GM12878 (cell line): ENCODE results near the gene RGPD6. TPM values are rescaled to one million over a fixed set of nuclear protein-coding genes. Genes with fewer than 3 reads are reported as not detected.
A peak's percentile ranks its signal among the peaks of the same experiment; 100 is the strongest.
"Not testable (repeated sequence)": the region's sequence is repeated elsewhere in the genome, so short reads cannot be mapped to it uniquely, and the experiment has no call there.

Experiments
- ATAC-seq: fragments of 200-7000 bp; cut with Tn5 transposase; 3 replicates; pipeline ENCODE4 v1.9.1; 2020; ENCODE audit warnings: mild to moderate bottlenecking, moderate library complexity
- BruUV-seq: library from RNA; stranded (reverse); fragments of 400-500 nt; replicated peaks from 2 replicates; lab custom pipeline; 2021; lab: Mats Ljungman, UMichigan
- CTCF ChIA-PET: fragments of 300-600 bp; sonication (Branson Sonifier 250); formaldehyde crosslinking; extraction: SDS; loops from one replicate; lab custom pipeline; 2021; ENCODE audit warnings: inconsistent platforms; lab: Yijun Ruan, JAX
- POLR2A ChIA-PET: fragments of 350-600 bp; formaldehyde crosslinking; extraction: SDS; loops from one replicate; lab custom pipeline; 2021; ENCODE audit warnings: inconsistent platforms; lab: Charles Lee
- RAD21 ChIA-PET: fragments of 300-600 bp; sonication (Branson Sonifier 250); formaldehyde crosslinking; loops from one replicate; lab custom pipeline; 2023; ENCODE audit warnings: antibody characterized with exemption; ENCODE audit not compliant: unreplicated experiment; lab: Charles Lee
- SMC1A ChIA-PET: fragments of 300-600 bp; sonication (Branson Sonifier 250); formaldehyde crosslinking; loops from one replicate; lab custom pipeline; 2023; ENCODE audit not compliant: unreplicated experiment, uncharacterized antibody; lab: Charles Lee
- DNase-seq: peaks from one replicate; pipeline ENCODE4 v3.0.0-alpha.2; 2011; ENCODE audit warnings: low read depth, low spot score
- FAIRE-seq: peaks from 3 replicates; lab custom pipeline; 2011; peaks lifted over from hg19 to GRCh38; lab: Jason Lieb, UNC
- H2AFZ ChIP-seq: 2 replicates; pipeline ENCODE4 v1.6.0; 2011; ENCODE audit warnings: low read depth, low read length, control low read depth; ENCODE audit not compliant: control insufficient read depth
- H3K27ac ChIP-seq: 2 replicates; pipeline ENCODE4 v1.5.1; 2011; ENCODE audit warnings: control low read depth; ENCODE audit not compliant: control insufficient read depth, insufficient read depth
- H3K27me3 ChIP-seq, 2 experiments: replicated peaks in 1 of 2; 2 replicates each; pipeline versions ENCODE4 v1.6.0 to v1.6.1; 2011; ENCODE audit warnings: low read length in 1 of 2; ENCODE audit not compliant: control insufficient read depth in 2 of 2, insufficient read depth in 2 of 2
- H3K36me3 ChIP-seq, 2 experiments: 2 replicates each; pipeline ENCODE4 v1.5.1; 2011; ENCODE audit warnings: low read length in 1 of 2; ENCODE audit not compliant: control insufficient read depth in 2 of 2, insufficient read depth in 2 of 2
- H3K4me1 ChIP-seq: 2 replicates; pipeline ENCODE4 v1.6.1; 2011; ENCODE audit warnings: mild to moderate bottlenecking, low read length, moderate library complexity, mixed read lengths; ENCODE audit not compliant: control insufficient read depth, insufficient read depth
- H3K4me2 ChIP-seq: 2 replicates; pipeline ENCODE4 v1.6.0; 2011; ENCODE audit warnings: control low read depth; ENCODE audit not compliant: control insufficient read depth, insufficient read depth
- H3K4me3 ChIP-seq: fragments of 200-600 bp; sonication (generic); 2 replicates; pipeline ENCODE4 v1.5.1; 2016
- H3K79me2 ChIP-seq: 2 replicates; pipeline ENCODE4 v1.6.0; 2011; ENCODE audit warnings: low read length; ENCODE audit not compliant: control insufficient read depth, insufficient read depth
- H3K9ac ChIP-seq: 2 replicates; pipeline ENCODE4 v1.8.0; 2011; ENCODE audit warnings: low read length, control low read depth, mixed read lengths; ENCODE audit not compliant: control insufficient read depth, insufficient read depth
- H3K9me3 ChIP-seq: replicated peaks from 3 replicates; pipeline ENCODE4 v1.5.1; 2011; ENCODE audit warnings: mild to moderate bottlenecking, low read length; ENCODE audit not compliant: control insufficient read depth, insufficient read depth
- H4K20me1 ChIP-seq: 2 replicates; pipeline ENCODE4 v1.6.0; 2011; ENCODE audit not compliant: control insufficient read depth, insufficient read depth
- WGBS: methylation state at CpG from one replicate; pipeline ENCODE4 v1.1.6; 2016; ENCODE audit warnings: low lambda C conversion rate; ENCODE audit not compliant: insufficient replicate concordance, insufficient coverage; ENCODE audit errors: missing lambda C conversion rate; 5-methylcytosine and 5-hydroxymethylcytosine counted together
- in situ Hi-C: fragments of 300-500 bp; cut with MboI; formaldehyde crosslinking; loops from 9 replicates; pipeline ENCODE4 v1.14.3; 2018; ENCODE audit warnings: mixed read lengths
- intact Hi-C: fragments of 100-400 bp; cut with micrococcal nuclease; formaldehyde crosslinking; loops from one replicate; pipeline ENCODE4 v1.14.2; 2022; ENCODE audit not compliant: unreplicated experiment
- polyA plus RNA-seq, 11 experiments: library from polyadenylated mRNA; depleted of rRNA in 4 of 11; unstranded in 6 of 11; stranded (reverse) in 5 of 11; fragments of >200 nt; fragmentation: Nextera tagmentation in 4 of 11; fragmentation: Illumina TruSeq in 1 of 11; extraction: Ambion mirVana in 4 of 11; extraction: Trizol in 1 of 11; gene quantifications; 1 replicate in 1 of 11; 2 replicates in 10 of 11; pipeline versions ENCODE4 v1.2.1 to v1.2.3, GENCODE V29; 2011 to 2016; ENCODE audit warnings: inconsistent platforms in 2 of 11, missing spikeins in 2 of 11, low read depth in 1 of 11
- total RNA-seq, 4 experiments: library from RNA; depleted of rRNA in 3 of 4; stranded (reverse); fragments of >200 nt in 3 of 4; fragmentation: Illumina TruSeq in 1 of 4; extraction: Trizol in 1 of 4; gene quantifications; 2 replicates each; pipeline versions ENCODE4 v1.2.1 to v1.2.3, GENCODE V29; 2013 to 2021

RGPD6 gene
- total and polyA plus RNA-seq, 10 of the 15 experiments (the other 5 are each of a cell fraction or from before 2014, with no cell fraction given): 2.7 to 13.7 (median 8.5) TPM

DNA sequence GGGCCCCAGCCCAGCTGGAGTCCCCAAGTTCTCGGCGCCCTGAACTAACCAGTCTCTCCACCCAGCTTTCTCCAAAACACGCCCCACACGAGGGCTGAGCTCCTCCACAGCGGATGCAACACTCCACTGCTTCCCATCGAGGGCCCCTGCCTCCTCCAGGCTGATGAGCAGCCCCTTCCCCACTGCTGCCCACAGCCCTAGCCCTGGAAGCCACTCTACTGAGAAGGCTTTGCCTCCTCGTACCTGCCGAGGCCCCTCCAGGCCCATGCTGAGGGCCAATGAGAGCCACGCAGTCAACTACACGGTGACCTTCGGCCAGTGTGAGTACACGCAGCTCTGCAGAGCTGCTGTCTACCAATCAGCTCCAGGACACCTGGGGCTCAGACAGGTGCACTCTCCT lies 28.0 kb upstream of the RGPD6 start:
- CTCF ChIA-PET, DNase-seq: not testable (repeated sequence)

DNA sequence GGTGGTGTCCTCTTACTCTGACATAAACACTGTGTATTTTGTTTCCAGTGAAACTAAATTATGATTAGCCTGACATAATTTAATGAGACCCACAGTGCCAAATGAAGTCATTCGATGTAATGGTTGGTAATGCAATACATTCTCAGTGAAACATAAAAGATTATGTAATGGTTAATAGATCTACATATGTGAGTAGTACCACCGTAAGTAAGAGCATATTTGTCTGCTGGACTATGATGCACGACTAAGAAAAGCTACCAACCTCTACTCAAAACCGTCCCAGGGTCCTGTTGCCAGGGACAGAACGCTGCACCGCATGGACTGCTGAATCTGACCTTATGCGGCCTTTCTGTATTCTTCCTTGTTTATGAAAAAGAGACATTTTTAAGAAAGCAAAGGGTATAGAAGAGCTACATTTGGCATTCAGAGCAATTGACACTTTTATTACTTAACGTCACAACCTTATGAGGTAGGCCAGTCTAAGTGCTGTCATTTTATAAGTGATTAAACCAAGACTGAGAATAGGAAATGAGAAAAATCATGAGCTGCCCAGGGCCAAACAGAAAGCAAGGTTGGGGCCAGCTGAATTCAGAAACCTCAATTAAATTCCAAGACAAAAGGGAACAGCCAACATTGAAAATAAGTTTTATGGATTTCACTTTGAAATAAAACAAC lies 27.0 kb upstream of the RGPD6 start:
- intact Hi-C loops, H2AFZ ChIP-seq, DNase-seq, POLR2A ChIA-PET, H3K4me3 ChIP-seq, H3K36me3 ChIP-seq, H3K9me3 ChIP-seq, H3K27me3 ChIP-seq, H4K20me1 ChIP-seq, CTCF ChIA-PET, RAD21 ChIA-PET, H3K4me1 ChIP-seq, H3K9ac ChIP-seq, H3K4me2 ChIP-seq, in situ Hi-C loops, H3K27ac ChIP-seq, BruUV-seq, SMC1A ChIA-PET, FAIRE-seq, H3K79me2 ChIP-seq: not testable (repeated sequence)
- WGBS: no CpG with 5 or more reads among the region's 8 CpGs
- peak; percentile 47; the same call in 2 of the 3 replicates for ATAC-seq

More for the DNA sequence above, 28.0 kb upstream of the RGPD6 start:
- H3K79me2 ChIP-seq, BruUV-seq, H3K27ac ChIP-seq, in situ Hi-C loops, H3K9ac ChIP-seq, H2AFZ ChIP-seq, POLR2A ChIA-PET, H3K27me3 ChIP-seq, FAIRE-seq, RAD21 ChIA-PET, H3K4me1 ChIP-seq, H3K4me2 ChIP-seq, ATAC-seq, SMC1A ChIA-PET, H3K36me3 ChIP-seq, H3K9me3 ChIP-seq, intact Hi-C loops, H3K4me3 ChIP-seq, H4K20me1 ChIP-seq: not testable (repeated sequence)
- 59% methylated on average over 6 of the region's 12 CpGs for WGBS

DNA sequence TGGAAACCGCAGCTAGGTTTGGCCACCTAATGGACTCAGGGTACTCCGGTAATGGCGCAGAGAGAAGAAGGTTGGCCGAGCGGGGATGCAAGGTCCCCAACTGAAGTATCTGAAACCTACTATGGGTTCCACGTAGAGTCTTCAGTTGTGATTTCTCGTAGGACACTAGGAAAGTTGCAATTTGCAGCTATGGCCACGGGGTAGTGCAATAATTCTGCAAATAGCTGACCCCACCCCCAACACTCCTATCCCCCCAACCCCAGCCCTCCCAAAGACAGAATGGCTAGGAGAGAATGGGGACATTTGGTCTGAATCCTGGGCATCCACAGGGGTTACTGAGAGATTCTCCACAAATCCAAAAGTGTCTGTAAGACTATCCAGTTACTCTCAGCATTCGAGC lies 25.1 kb upstream of the RGPD6 start:
- H4K20me1 ChIP-seq, DNase-seq, H3K4me2 ChIP-seq, SMC1A ChIA-PET, POLR2A ChIA-PET, H3K9ac ChIP-seq, H3K27ac ChIP-seq, H3K27me3 ChIP-seq, H3K4me1 ChIP-seq, H2AFZ ChIP-seq, in situ Hi-C loops, H3K4me3 ChIP-seq, H3K79me2 ChIP-seq, RAD21 ChIA-PET, CTCF ChIA-PET, H3K36me3 ChIP-seq, H3K9me3 ChIP-seq, FAIRE-seq, BruUV-seq, intact Hi-C loops: not testable (repeated sequence)
- WGBS: no CpG with 5 or more reads among the region's 9 CpGs
- ATAC-seq: peak; percentile 59

DNA sequence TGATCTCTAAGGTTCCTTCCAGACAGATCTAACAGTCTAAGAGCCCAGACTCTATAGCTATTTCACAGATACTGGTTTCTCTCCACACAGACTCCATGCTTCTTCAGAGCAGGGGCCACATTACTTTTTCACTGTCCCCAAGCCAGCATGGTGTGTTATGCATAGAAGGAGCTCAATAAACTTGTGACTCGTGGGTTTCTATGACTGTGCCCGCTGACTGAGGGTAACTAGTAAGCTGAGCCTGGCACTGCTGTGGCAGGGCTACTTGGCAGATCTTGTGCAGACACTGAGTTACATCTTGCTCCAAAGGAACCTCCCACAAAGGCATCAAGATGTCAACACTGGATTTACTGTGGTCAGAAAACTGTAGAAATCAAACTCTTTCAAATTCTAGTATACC lies 15.0 kb upstream of the RGPD6 start:
- in situ Hi-C loops, H3K9me3 ChIP-seq, H3K36me3 ChIP-seq, H3K27ac ChIP-seq, DNase-seq, H3K79me2 ChIP-seq, FAIRE-seq, RAD21 ChIA-PET, intact Hi-C loops, POLR2A ChIA-PET, H3K27me3 ChIP-seq, SMC1A ChIA-PET, H4K20me1 ChIP-seq, CTCF ChIA-PET, H3K4me3 ChIP-seq, H3K4me1 ChIP-seq, BruUV-seq, H2AFZ ChIP-seq, H3K4me2 ChIP-seq, ATAC-seq, H3K9ac ChIP-seq: not testable (repeated sequence)
- no CpG with 5 or more reads among the region's 2 CpGs for WGBS
